Cardiac fibroblast (primary cell): Measurements from ENCODE around the gene STARD7.
"Not testable (repeated sequence)": the region's sequence is repeated elsewhere in the genome, so short reads cannot be mapped to it uniquely, and the experiment has no call there.

Source experiments
- DNase-seq, 2 donors: peaks; one replicate each; pipeline versions ENCODE4 v3.0.0 to v3.0.0-alpha.2; 2010; ENCODE audit warnings: low read depth in 2 of 2
- H3K4me3 ChIP-seq, 2 donors: replicated peaks in 1 of 2; 1 replicate in 1 of 2; 2 replicates in 1 of 2; pipeline ENCODE4 v1.5.1; 2011; ENCODE audit warnings: low read depth in 2 of 2, low read length in 2 of 2, mild to moderate bottlenecking in 2 of 2, moderate library complexity in 1 of 2
- TF ChIP-seq, protein P1 (sequence below): IDR thresholded peaks from one replicate; pipeline ENCODE4 v1.5.1; 2011; ENCODE audit warnings: low read depth, mild to moderate bottlenecking, low read length, inconsistent platforms

The STARD7 gene

DNA sequence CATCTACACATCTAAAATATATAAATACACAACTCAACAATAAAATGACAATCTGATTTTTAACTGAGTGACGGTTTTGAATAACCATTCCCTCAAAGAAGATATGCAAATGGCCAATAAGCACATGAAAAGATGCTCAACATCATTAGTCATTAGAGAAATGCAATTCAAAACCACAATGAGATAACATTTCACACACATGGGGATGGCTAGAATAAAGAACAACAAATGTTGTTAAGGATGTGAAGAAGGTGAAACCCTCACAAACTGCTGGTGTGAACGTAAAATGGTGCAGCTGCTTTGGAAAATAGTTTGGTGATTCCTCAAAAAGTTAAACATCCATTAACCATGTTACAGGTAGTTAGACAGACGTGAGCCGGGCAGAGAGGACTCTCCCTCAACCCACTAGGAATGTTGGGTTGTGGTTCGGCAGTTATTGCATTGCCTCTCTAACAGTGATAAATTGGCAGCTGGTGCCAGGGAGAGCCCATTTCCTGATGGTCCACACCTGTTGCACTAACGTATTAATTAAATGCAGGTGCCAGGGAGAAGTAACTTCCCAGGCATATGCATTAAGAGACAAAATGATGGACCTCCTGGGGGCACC lies 41.1 kb downstream of the STARD7 start:
- no peak overlapping the region for H3K4me3 ChIP-seq
- TF ChIP-seq, protein P1, sequence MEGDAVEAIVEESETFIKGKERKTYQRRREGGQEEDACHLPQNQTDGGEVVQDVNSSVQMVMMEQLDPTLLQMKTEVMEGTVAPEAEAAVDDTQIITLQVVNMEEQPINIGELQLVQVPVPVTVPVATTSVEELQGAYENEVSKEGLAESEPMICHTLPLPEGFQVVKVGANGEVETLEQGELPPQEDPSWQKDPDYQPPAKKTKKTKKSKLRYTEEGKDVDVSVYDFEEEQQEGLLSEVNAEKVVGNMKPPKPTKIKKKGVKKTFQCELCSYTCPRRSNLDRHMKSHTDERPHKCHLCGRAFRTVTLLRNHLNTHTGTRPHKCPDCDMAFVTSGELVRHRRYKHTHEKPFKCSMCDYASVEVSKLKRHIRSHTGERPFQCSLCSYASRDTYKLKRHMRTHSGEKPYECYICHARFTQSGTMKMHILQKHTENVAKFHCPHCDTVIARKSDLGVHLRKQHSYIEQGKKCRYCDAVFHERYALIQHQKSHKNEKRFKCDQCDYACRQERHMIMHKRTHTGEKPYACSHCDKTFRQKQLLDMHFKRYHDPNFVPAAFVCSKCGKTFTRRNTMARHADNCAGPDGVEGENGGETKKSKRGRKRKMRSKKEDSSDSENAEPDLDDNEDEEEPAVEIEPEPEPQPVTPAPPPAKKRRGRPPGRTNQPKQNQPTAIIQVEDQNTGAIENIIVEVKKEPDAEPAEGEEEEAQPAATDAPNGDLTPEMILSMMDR = no peak
- DNase-seq = no peak

DNA sequence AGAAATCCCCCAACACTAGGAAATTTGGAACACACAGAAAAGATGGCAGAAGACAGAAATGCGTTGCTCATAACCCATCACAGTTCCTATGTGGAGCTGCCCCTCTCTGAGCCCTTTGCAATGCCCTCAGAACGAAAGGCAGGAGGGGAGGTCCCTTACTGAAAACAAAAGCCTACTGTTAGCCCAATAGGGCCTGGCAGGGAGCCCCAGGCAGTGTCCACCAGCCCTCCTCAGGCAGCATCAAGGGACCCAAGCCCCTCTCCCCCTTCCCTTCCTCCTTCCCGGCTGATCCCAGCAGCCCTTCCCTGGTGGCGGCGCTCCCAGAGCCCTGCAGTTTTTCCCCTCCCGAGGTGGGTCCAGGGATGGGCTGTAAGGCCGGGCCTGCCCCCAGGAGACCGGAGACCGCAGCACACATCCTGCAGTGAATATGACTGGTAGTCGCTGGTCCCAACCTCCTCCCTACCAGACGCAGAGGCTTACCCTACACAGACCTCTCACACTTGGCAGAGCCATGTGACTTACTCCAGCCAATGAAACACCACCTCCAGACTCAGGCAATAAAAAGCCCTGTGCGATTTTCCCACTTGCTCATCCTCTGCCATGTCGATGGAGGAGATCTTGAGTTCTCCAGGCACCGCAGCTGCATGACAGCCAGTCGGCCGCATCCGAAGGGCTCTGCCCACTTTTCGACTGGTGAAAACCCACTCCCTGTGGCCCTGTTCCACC lies 44.0 kb downstream of the STARD7 start:
- TF ChIP-seq, protein P1 = no peak
- DNase-seq = no peak
- no peak overlapping the region for H3K4me3 ChIP-seq

DNA sequence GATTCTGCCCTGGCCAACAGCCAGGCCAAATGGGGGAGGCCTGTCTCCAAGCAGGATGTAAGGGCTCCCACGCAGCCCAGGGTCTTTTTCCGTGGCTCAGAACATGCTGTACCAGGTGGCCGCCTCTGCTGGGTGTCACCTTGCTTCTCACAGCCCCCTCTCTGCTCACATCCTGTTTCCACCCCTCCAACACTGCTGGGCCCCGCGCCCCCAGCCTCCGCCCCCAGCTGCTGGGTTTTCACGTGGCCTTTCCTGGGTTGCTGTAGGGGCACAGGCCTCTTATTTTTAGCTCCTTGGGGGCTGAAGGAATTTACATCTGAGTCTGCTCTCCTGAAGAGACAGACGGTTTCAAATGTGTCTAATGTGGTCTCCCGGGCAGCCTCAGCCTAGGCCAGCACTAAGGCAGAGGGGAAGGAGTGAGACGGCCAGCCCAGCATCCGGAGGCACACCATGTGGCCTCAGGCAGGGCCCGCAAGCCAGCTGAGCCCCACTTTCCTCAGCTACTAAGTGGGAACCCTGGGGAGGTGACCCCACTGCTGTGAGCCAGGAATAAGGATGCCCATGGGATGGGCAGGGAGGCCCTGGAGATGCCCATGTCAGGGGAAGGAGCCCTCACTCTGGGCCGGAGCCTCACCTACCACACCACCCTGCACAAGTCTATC lies 44.7 kb downstream of the STARD7 start:
- TF ChIP-seq, protein P1 = no peak
- no peak overlapping the region for H3K4me3 ChIP-seq
- DNase-seq = no peak

DNA sequence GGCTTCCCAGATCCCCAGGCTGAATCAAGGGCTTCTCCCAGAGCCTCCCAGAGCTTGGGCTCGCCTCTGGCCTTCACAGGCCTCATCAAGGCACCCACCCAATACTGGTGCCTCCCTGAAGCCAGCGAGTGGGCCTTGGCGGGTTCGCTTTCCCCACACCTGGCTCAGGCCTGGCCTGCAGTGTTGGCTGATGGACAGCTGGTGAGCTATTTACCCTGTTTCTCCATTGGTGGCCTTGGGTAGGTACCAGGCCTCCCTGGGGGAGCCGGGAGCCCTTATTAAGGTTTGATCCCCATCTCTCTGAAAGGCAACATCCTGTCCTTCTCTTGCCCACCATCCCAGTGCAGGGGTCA lies 45.2 kb downstream of the STARD7 start:
- DNase-seq = no peak
- no peak overlapping the region for H3K4me3 ChIP-seq
- TF ChIP-seq, protein P1 = no peak

DNA sequence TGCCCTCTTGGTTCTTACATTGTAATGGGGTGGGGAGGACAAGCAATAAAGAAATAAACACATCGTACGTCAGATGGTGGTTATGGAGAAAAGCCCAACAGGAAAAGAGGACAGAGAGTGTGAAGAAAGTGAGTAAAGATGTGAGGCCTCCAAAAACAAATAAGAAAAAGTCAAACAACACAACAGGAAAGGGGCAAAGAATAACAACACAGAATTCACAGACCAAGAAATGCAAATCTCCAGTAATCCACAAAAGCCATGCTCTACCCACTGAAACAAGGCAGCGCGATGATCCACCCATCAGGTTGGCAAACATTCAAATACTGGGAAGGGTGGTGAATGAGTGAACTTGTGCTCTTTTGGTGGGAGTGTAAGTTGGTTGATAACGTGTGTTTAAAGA lies 46.7 kb downstream of the STARD7 start:
- TF ChIP-seq, protein P1 = no peak
- H3K4me3 ChIP-seq = no peak overlapping the region
- DNase-seq = no peak

DNA sequence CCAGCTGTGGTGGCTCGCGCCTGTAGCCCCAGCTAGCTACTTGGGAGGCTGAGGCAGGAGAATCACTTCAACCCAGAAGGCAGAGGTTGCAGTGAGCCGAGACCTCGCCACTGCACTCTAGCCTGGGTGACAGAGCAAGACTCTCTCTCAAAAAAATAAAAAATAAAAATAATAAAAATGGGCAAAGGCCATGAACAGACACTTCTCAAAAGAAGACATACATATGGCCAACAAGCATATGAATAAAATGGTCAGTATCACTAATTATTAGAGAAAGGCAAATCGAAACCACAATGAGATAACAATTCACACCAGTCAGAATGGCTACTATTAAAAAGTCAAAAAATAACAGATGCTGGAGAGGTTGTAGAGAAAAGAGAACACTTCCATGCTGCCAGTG lies 48.3 kb downstream of the STARD7 start:
- not testable (repeated sequence) for H3K4me3 ChIP-seq, DNase-seq

DNA sequence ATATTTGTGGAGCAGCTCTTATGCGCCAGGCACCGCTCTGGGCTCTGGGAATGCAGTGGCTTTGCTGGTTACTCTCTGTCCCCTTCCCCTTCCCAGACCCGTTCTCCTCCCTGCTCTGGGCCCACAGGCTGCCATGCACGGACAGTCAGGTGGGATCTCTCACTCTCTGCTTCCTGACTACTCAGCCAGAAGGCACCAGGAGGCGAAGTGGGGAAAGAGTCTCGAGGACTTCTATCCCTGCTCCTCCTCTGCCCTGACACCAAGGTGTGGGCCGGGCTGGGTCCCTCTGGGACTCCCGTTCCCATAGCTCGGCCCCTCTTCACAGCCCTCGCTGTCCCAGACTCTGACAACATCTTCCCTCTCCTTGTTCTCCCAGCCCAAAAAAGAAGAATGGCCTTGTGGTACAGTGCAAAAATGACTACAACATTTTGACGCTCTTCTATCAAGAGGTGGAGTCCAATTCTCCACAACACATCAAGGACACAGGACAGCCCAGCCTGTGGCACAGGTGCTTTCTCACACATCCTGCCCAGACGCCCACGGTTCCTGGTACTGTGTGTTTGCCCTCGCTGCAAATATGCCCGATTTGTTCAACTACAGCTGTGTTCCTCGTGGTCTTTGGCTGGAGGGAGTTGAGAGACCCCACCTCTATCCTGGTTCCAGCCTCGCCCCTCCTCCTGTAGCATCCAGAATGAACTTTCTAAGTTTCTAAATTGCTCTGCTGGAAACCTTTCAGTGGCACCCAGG lies 49.4 kb downstream of the STARD7 start:
- no peak overlapping the region for H3K4me3 ChIP-seq
- no peak for DNase-seq
- TF ChIP-seq, protein P1 = no peak
